Epithelial cell of esophagus (primary cell): ENCODE data around the gene SIKE1.

Source experiments
- DNase-seq: peaks from one replicate; pipeline ENCODE4 v3.0.0; 2010; ENCODE audit warnings: low read depth
- H3K4me3 ChIP-seq: 2 replicates; pipeline ENCODE4 v1.5.1; 2011; ENCODE audit warnings: mild to moderate bottlenecking, low read length, control low read depth
- TF ChIP-seq, protein P1 (sequence below): IDR thresholded peaks from 2 replicates; pipeline ENCODE4 v1.5.1; 2011; ENCODE audit warnings: low read depth, mild to moderate bottlenecking, low read length, control low read depth, inconsistent platforms; ENCODE audit not compliant: insufficient read depth; ENCODE audit errors: missing control alignments

Gene SIKE1

DNA sequence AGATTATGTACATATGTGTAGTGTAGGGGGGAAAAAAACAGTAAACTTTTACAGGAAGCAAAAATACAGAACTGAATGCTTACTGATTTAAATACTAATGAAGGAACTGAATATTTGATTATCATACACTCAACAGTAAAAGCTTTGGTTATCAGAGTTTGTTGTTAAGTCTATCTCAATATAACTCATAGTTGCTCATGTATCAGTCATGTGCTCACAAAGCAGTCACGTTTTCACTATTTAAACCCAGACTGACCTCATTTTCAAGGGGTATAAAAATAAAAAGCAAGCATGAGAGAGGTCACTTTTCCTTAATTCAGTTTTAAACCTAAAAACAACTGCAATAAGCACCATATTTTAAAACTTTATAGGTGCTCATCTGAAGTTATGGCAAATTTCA, 57.0 kb downstream of the SIKE1 start:
- TF ChIP-seq, protein P1, sequence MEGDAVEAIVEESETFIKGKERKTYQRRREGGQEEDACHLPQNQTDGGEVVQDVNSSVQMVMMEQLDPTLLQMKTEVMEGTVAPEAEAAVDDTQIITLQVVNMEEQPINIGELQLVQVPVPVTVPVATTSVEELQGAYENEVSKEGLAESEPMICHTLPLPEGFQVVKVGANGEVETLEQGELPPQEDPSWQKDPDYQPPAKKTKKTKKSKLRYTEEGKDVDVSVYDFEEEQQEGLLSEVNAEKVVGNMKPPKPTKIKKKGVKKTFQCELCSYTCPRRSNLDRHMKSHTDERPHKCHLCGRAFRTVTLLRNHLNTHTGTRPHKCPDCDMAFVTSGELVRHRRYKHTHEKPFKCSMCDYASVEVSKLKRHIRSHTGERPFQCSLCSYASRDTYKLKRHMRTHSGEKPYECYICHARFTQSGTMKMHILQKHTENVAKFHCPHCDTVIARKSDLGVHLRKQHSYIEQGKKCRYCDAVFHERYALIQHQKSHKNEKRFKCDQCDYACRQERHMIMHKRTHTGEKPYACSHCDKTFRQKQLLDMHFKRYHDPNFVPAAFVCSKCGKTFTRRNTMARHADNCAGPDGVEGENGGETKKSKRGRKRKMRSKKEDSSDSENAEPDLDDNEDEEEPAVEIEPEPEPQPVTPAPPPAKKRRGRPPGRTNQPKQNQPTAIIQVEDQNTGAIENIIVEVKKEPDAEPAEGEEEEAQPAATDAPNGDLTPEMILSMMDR = no peak
- DNase-seq = no peak
- no peak overlapping the region for H3K4me3 ChIP-seq

DNA sequence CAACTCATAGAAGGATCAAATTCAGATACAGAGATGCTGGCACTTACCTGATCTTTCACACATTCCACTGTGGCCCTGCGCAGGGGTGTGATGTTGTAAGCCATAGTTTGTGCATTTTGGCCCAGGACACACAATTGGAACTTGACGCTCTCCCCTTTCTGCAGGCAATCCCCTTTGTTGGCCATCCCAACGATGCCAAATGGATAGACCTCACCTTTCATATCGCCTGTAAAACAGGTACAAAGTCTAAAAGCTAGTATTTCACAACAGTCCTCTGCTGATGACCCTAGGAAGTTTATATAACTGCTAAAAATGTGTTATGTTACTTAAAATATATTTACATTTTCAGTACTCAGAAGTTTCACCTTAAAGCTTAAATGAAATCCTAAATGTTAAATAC, 60.0 kb downstream of the SIKE1 start:
- no peak for DNase-seq
- TF ChIP-seq, protein P1 = no peak

More for the DNA sequence above, 60.0 kb downstream of the SIKE1 start:
- H3K4me3 ChIP-seq = no peak overlapping the region
